HG03457 (cell line): ENCODE results near the gene PCDH9.

Experiments used
- ATAC-seq: cut with Tn5 transposase; IDR thresholded peaks from one replicate; pipeline ENCODE4 v1.9.1; 2021; ENCODE audit warnings: moderate number of reproducible peaks; ENCODE audit not compliant: unreplicated experiment

The PCDH9 gene

DNA sequence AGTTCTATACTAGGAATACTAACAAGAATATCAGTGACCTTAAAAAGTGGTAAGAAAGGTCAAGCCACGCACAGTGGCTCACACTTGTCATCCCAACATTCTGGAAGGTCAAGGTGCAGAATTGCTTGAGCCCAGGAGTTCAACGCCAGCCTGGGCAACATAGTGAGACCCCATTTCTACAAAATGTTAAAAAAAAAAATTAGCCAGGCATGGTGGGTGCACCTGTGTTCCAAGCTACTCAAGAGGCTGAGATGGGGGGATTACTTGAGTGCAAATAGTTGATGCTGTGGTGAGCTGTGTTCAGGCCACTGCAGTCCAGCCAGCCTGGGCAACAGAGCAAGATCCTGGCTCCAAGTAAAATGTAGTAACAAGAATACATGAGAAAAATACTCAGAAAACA lies 61.8 kb downstream of the PCDH9 start:
- ATAC-seq, result no peak

DNA sequence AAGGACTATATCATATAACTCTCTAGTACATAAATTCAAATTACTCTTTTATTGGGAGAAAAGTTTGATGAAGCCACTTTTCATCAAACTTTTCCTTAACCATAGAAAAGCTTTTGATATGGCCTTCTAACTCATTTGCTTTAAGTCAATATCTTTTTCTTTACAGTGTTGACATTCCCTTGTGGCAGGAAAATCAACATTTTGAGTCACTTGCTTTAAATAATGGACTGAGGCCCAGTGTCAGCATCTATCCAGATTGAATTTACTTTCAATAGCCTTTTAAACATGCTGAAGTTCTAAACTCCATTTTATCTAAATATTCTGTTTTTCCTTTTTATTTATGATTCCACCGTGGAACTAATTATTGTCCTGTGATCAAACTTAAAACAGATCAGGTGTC lies 62.7 kb downstream of the PCDH9 start:
- no peak for ATAC-seq

DNA sequence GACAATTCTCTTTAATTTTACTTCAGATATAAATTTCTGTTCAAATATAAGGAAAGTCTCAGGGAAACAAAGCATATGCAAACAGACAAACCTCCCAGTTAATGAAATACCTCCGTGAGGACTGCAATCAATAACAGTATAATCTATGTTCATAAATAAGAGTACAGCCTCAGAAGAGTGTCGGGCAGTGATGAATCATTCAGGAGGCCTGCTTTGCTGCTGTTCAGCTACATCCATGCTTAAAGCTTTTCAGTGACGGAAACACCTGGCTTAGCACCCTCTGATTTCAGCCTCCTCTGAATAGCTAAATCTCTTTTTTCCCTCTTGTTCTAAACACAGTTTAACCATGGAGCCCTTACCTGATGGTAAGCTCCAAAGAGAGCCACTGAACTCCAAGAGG lies 69.0 kb downstream of the PCDH9 start:
- no peak for ATAC-seq

DNA sequence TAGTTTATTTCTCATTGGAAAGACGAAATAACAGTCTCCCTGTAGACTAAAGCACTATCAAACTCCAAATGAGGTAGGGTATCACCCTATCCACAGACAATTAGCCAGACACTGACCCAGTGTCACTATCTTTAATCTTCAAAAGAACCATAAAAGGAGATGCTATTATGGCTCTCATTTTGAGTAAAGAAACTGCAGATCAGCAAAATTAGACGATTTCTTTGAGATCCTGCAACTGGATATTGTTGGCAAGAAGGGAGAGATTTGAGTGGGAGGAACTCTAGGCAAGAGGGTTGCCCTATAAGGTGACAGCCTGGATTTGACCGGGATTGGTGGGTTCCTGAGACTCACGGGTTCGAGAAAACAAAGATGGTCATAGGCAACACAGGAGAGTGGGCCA lies 71.2 kb downstream of the PCDH9 start:
- no peak for ATAC-seq

DNA sequence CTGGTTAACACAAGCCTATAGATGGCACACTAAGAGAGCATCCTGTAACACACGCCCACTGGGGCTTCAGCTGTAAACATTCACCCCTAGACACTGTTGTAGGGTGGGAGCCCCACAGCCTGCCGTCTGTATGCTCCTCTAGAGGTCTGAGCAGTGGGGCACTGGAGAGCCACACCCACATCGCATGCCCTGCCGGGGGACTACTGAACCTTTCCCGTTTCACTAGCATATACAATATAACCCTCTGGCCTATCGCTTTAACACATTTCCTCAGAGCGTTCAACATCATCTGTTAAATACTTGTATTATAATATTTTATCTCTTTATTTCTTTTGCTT lies 73.4 kb downstream of the PCDH9 start:
- ATAC-seq, result no peak

DNA sequence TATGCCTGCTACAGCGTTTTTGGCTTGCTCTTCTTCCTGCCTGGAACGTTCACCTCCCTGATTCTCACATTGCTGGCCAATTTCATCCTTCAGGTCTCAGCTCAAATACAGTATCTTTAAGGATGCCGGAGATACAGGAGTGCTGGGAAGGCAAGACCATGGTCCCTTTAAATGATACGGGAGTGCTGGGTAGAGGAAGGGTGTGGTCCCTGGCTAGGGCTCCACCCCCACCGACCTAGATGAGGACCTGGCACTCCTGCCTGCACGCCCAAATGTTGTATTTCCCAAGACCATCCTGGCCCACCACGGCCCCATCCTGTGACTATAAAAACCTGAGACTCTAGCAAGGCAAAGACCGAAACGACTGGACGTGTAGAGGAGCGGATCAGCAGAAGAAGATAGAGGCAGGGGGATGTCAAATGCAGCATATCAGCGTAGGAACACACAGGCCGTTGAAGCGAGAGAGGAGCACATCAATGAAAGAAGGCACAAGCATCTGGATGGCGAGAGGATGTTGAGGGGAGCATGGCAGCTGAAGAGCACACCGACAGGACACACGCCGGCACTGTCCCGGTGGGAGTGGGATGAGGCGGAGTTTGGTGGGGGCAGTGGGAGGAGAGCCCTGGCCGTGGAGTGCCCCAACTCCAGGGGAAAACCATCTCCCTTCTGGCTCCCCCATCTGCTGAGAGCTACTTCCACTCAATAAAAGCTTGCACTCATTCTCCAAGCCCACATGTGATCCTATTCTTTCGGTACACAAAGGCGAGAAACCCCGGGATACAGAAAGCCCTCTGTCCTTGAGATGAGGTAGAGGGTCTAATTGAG lies 74.0 kb downstream of the PCDH9 start:
- no peak for ATAC-seq

DNA sequence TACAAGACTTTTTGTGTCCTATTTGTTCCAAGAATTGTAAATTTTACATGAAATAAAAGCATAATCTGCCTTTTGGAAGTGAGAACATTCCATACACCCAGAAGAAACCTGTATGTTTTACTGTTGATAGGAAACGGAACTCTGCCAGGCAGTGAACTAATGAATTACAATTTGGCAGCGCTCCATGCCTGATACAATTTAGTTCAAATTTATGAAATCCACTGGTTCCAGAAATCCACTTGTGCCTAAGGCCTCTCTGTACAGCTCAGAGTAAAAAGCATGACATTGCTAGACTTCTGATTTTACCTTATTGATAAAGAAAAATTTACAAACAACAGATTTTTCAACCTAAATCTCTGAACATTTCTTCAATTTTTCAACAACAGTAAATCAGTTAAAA lies 78.1 kb downstream of the PCDH9 start:
- ATAC-seq, result no peak

DNA sequence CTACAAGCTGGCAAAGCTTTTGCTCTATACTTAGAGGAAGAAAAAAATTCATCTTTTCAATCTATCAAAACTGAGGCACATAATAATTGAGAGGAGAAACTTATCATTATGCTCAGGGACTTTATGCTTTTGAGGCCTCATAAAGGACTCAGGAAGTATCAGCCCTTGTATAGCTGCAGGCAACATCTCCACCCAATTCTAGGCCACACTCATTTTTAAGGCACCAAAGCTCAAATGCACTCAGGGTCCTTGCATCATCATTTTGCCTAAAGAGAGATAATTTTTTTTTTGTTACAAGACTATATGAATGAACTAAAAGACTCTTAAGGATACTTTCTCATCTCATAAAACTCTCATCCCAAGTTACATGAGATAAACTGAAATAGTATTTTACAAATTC lies 78.5 kb downstream of the PCDH9 start:
- ATAC-seq, result no peak

DNA sequence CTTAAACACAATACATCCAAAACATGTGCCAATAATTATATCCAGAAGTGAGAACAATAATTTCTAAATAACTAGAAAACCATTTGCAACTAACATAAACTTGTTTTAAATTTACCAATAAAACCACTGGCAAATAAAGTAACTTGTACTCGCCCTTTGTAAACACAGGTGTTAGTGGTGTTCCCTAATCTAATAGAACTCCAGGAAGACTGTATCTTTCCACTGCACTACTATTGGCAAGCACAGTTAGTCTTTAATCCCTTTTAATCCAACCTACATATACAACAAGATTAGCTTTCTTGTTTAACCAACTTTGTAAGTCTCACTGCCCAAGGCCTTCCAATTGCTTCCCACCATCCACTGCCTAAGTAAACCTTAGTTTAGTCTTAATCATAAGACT lies 79.5 kb downstream of the PCDH9 start:
- ATAC-seq, result no peak

DNA sequence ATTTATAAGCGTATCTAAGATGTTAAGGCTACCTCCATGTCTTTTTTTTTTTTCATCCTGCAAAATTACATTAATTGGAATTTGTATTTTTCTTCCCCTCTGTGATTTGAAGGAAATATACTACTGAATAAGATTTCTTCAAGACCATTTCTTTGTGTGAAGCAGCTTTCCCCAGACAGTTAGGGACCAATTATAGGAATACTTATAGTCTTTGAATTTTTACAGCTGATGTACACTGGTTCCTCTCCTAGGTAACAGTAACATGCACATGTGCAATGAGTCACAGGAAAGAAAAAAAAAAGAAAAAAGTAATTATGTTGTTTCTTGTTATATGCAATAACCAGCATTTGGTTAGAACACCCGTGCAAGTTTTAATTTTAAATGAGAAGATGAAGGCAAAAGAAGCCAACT lies 82.0 kb downstream of the PCDH9 start:
- no peak for ATAC-seq

DNA sequence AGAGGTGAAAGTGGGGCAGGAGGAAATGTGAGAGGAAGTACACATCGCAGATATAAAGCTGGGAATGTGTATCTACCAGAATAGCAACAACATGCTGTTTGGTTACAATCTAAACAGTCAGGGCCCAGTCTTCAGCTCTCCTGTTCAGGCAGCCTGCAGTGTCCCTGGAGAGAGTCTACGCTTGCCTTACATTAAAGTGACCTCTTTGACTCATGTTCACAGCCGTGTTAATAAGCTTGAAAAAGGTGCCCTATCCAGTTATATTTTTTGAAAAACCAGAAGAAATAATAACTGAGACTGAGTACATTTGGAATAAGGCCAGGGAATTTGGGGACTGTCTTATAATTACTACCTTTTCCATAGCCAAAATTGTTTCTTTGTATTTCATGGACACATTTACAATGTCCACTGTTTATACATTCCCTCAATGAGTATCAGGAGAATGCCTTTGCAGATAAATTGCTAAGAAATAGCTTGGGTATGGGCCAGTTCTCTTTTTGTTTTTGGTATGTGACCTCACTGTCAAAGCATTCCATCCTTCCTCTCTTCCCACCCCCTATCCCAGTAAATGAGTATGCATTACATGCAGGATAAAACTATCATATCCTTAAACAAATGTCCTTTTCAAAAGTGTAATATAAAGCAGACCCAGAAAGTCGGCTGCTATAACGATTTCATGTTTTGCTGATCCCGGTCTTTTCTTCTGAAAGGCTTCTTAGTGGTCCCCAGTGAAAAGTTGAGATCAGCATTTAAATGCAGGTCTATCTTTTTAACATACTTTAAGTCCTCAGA lies 82.6 kb downstream of the PCDH9 start:
- ATAC-seq, result no peak

DNA sequence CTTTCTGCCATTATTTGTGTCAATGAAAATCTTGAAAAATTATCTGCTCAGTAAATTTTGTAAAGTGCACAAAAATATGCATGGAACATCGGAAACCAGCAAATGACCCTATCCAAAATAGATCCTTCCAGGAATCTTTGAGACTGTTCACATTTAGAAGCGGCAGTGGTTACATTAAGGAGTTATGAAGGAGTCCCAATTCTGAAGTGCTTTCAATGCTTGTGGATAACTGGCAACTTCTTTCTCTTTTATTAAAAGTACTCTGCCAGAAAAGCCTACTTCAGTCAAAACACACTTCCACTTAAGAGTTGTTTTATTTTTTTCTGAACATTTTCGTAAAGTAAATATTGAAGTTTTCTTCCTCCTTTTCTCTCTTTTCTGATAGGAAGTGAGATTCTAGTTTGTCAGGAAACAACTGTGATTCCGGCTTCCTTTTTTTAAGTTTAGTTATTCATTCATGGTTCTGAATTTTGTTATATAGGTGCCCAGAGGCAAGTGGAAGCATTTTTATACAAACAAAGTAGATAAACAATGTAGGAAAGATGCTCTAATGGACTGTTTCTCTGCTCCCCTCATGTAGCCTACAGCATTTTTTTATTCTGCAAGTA lies 83.5 kb downstream of the PCDH9 start:
- ATAC-seq, result no peak

DNA sequence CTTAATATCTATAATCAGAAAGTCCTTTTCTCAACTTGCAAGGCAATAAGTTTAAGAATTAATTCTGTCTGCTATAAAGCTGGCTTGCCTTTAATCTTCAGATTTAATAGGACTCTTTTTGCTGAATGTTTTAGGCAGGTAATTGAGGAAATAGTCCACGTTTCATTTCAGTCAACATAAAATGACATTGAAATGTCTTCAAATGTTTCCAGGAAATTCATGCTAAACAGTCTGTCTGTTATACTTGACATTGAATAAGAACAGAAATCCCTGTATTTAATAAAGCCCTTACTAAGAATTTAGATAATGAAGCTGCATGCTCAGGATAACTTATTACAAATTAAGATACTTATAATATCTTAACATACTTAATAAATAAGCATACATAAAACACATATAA lies 84.2 kb downstream of the PCDH9 start:
- no peak for ATAC-seq

DNA sequence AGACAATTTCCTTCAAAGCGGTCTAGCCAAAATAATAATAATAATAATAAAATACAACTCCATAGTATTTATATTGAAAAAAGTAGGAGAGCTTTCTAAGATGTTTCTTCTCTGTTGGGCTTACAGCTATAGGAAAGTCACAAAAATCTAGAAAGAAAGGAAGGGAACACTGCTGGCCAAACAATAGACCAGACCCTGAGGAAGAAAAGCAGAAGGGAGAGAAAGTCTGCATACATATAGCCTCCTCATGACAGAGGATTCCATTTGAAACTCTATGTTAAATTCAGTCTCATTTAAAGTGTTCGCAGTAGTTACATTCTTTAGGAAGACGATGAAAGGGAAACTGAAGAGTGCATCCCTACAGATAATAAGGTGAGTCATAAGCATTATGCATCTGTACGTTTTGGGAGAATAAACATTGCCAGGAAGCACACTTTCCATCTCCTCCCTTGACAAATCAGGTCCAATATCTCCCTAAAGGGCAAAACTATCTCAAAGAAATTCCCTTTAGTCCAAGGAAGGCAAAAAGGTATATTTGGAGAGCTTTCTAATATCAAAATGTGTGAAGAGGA lies 86.5 kb downstream of the PCDH9 start:
- no peak for ATAC-seq

DNA sequence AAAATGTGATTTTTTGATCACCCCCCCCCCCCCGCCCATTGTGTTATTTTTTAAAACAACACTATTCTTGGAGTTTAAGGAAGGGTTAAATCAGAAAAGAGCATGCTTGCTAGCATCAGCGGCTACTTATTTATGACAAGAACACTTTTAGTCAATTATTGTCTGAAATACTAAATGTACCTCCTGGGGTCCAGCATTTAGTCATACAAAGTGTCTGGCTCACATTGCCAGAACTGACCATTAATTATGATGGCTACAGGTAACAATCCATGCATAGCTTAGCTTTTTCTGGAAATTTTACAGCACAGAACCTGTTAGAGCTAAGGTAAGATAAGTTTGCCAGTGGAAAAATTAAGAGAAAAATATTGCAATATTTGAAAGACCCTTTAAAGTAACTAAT lies 90.1 kb downstream of the PCDH9 start:
- no peak for ATAC-seq

DNA sequence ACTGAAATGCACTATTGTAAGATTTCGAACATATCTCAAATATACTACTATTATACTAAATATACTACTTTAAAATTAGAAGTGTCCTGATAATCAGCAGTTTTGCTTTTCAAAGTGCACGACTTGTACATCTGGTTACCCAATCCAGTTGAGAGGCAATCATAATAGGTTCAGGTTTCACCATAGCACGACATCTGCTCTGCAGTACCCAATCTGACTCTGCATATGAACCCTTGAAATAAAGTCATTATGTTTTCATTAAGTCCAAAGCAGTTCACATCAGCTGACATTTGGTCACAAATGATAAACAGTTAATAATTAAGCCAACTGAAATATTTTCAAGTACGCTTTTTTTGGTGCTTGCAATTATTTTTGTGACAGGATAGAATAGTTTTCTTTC lies 90.6 kb downstream of the PCDH9 start:
- ATAC-seq, result no peak

DNA sequence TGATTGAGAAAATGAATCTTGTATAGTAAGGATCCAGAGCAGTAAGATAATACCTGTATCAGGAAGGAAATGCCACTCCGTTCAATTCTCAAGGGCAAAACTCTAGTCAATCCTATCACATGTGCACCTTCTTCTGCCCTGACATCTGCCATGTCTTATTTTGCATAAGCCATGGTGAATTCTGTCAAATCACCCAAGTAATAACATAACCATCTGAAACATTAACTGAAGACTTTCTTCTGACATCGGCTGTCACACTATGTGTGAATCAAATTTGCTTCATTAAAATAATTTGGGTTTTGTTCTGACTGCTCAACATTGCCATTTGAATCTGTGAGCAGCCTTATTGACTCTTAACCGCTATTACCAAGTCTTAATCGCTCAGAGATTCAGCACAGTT lies 91.2 kb downstream of the PCDH9 start:
- no peak for ATAC-seq

DNA sequence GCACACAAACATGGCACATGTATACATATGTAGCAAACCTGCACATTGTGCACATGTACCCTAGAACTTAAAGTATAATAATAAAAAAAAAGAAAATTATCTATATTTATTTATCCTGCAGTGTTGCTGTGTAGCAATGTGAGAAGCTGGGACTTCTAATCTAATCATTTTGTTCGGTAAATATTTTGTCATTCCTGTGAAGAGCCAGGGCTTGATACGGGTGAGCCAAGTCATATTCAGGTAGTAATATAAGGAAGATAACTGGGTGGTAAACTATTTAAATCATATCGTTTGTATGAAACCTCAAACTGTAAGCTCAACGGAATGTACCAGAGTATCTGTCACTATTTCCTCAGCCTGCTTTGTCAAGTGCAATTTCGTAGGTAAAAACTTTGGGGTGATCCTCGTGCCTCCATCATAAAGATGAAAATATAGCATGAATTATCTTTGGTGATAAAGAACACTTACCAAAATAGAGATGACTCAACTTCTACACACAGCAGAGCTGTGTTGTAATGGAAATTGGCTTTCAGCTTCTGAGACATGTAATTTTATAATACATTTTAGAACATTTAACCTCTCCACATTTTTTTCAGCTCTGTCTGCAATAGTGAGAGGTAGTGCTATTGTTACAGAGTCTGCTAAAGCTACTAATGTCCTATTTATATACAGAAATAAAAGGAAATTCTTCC lies 92.9 kb downstream of the PCDH9 start:
- no peak for ATAC-seq

DNA sequence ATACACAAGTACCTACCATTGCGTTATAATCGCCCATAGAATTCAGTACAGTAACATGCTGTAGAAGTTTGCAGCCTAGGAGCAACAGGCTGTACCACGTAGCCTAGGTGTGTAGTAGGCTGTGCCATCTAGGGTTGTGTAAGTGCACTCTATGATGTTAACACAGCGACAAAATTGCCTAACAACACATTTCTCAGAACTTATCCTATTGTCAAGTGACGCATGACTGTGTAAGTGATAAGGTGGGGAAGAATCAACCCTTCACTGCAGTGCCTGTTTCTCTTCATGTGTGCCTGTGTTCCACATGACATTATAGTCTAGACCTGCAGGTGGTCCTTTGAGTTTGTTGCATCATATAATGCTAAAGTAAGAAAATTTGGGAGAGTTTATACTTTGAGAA lies 94.0 kb downstream of the PCDH9 start:
- no peak for ATAC-seq

DNA sequence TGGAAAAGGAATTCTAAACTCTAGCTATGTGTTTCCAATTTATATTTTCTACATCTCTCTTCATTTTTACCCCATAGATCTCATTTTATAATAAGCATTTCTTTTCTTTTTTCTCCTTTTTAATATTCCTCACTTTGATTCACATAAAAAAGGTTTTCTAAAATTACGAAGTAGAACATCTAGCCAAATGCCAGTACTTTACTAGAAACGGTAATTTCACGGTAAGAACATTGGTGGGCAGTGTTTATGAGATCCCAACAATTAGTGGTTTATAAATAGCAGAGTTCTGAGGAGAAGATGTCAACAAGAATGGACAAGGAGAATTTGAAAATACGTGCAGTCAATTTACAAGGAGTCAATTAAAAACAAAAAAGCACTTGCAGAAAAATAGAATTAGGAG lies 94.8 kb downstream of the PCDH9 start:
- no peak for ATAC-seq

DNA sequence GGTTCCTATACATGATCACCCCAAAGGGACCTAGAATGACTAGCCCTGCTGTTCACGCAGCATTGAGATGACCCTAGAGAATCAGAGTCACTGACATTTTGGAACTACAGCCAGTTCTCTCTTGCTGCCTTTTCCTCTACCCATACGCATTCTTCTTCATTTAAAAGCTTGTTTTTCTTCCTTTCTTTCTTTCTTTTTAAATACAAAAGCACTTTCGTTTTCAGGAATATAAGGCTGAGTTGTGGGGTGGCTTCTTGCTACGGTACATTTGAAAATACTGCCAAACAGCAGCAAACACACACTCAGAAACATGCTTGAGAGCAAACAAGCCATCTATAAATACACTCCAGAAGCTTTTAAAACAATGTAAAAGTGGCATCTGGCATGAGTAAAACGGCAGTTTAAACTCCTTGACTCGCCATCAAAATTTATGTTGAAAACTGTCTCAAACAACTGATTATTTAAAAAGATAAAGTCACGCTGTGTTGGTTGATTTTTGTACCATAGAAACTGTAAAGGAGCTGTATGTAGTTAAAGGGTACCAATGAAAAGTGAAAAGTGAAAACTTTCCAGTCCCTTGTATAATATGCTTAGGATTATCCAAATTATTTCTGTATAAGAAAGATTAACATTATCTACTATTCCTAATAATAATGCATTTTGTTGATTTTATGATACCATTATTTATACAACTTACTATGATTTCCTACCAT lies 95.6 kb downstream of the PCDH9 start:
- no peak for ATAC-seq
